ENCODE results near the gene HCN4. TPM values are rescaled to one million over a fixed set of nuclear protein-coding genes. Genes with fewer than 3 reads are reported as not detected.
A peak's percentile ranks its signal among the peaks of the same experiment; 100 is the strongest.

The HCN4 gene
- total and polyA plus RNA-seq, 2 experiments from 2014 or later: 2.4 to 10.6 TPM

- peaks cover 69% of the 10 kb centered on the region for H3K4me1 Mint-ChIP-seq
- H3K4me2 ChIP-seq: peak overlapping the region; percentile 90
- H3K9me2 ChIP-seq (ENCODE audit: insufficient read depth): peaks cover 7% of the 10 kb centered on the region; the same call in 1 of the 2 replicates
- no peak overlapping the region for H3K27ac ChIP-seq (ENCODE audit: low read depth)
- H3K9me3 Mint-ChIP-seq: no peaks in the 10 kb centered on the region
- DNase-seq (ENCODE audit: low spot score) (peak; percentile 65), ATAC-seq (peak; percentile 27)
- peaks cover 43% of the 10 kb centered on the region for H3K27me3 Mint-ChIP-seq (ENCODE audit: insufficient read depth, low read depth, poor library complexity)
- H3K36me3 Mint-ChIP-seq (ENCODE audit: low read depth): no peaks in the 10 kb centered on the region
- H2AFZ ChIP-seq: no peak overlapping the region
- peaks cover 46% of the 10 kb centered on the region for H3K27me3 ChIP-seq (ENCODE audit: insufficient read depth)
- peaks cover 3% of the 10 kb centered on the region; the same call in 1 of the 2 replicates for H3K36me3 ChIP-seq (ENCODE audit: insufficient read depth)
- H3K4me3 ChIP-seq: peak overlapping the region; percentile 76
- no peak overlapping the region for H3K27ac Mint-ChIP-seq
- H4K20me1 ChIP-seq (replicated peaks; ENCODE audit: insufficient read depth): peaks cover 22% of the 10 kb centered on the region
- peak; percentile 39 for TF ChIP-seq EZH2 (IDR thresholded peaks at IDR 0.05; ENCODE audit: low read depth, unreplicated experiment)
- TF ChIP-seq CREB1 (CRISPR knock-in tag; IDR thresholded peaks at IDR 0.05; ENCODE audit: low read depth): no peak
- peak overlapping the region; percentile 88 for H3K4me3 Mint-ChIP-seq
- H3K79me2 ChIP-seq (replicated peaks; ENCODE audit: insufficient read depth): peaks cover 30% of the 10 kb centered on the region
- peaks cover 35% of the 10 kb centered on the region for H3K4me1 ChIP-seq (ENCODE audit: insufficient read depth)
- H3F3A ChIP-seq (replicated peaks; ENCODE audit: low read depth): no peaks in the 10 kb centered on the region
Observed at GRCh38 chr15:73366766-73367623, 1.8 kb downstream of the HCN4 start.

DNA sequence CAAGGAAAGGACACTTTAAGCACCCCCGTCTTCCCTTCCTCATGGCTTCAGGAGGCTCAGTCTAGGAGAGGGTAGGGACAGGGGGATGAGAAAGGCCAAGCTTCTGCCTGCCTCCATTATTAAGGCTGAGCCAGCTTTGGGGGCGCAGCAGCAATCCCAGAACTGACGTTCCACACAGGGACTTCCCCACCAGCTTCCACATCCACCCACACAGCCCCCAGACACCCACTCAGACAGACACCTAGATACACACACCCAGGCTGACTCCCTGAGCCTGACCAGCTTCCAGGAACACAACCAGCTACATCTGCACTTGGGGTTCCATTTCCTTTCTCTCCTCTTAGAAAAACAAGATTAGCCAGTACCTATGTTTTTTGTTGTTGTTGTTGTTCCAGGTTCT, 4.7 kb downstream of the HCN4 start:
- Histone ChIP-seq H3F3A (replicated peaks; ENCODE audit: low read depth) (no peaks in the 10 kb centered on the region), H3K27ac (ENCODE audit: low read depth) (no peak overlapping the region), H2AFZ (no peak overlapping the region), H3K4me2 (no peak overlapping the region), H3K9me2 (ENCODE audit: insufficient read depth) (no peaks in the 10 kb centered on the region), H3K27me3 (ENCODE audit: insufficient read depth) (peaks cover 17% of the 10 kb centered on the region), H3K79me2 (replicated peaks; ENCODE audit: insufficient read depth) (peaks cover 60% of the 10 kb centered on the region), H3K36me3 (ENCODE audit: insufficient read depth) (no peaks in the 10 kb centered on the region), H3K4me3 (no peak overlapping the region), H3K4me1 (ENCODE audit: insufficient read depth) (peaks cover 28% of the 10 kb centered on the region), H4K20me1 (replicated peaks; ENCODE audit: insufficient read depth) (peaks cover 22% of the 10 kb centered on the region)
- Mint-ChIP-seq H3K36me3 (ENCODE audit: low read depth) (no peaks in the 10 kb centered on the region), H3K27me3 (ENCODE audit: insufficient read depth, low read depth, poor library complexity) (peaks cover 21% of the 10 kb centered on the region), H3K27ac (peak overlapping the region; percentile 5; the same call in 1 of the 2 replicates), H3K4me1 (peaks cover 60% of the 10 kb centered on the region), H3K4me3 (no peak overlapping the region; the same call in 2 of the 3 replicates), H3K9me3 (no peaks in the 10 kb centered on the region)
- TF ChIP-seq EZH2phosphoT487 (IDR thresholded peaks at IDR 0.05; ENCODE audit: unreplicated experiment): no peak
- TF ChIP-seq JUNB (IDR thresholded peaks at IDR 0.05; ENCODE audit: unreplicated experiment): no peak
- TF ChIP-seq NANOG (IDR thresholded peaks at IDR 0.05; ENCODE audit: borderline replicate concordance): no peak
- TF ChIP-seq CREB1 (CRISPR knock-in tag; IDR thresholded peaks at IDR 0.05; ENCODE audit: low read depth): no peak
- no peak for TF ChIP-seq ZNF331 (CRISPR knock-in tag; IDR thresholded peaks at IDR 0.05; ENCODE audit: low read depth)
- TF ChIP-seq POLR2AphosphoS5 (IDR thresholded peaks at IDR 0.05; ENCODE audit: low read depth): no peak
- TF ChIP-seq CTCF (conservative IDR thresholded peaks at IDR 0.05; ENCODE audit: low read depth in 2 of 2): no peak
- no peak for TF ChIP-seq ETS1 (IDR thresholded peaks at IDR 0.05)
- TF ChIP-seq, protein P1, sequence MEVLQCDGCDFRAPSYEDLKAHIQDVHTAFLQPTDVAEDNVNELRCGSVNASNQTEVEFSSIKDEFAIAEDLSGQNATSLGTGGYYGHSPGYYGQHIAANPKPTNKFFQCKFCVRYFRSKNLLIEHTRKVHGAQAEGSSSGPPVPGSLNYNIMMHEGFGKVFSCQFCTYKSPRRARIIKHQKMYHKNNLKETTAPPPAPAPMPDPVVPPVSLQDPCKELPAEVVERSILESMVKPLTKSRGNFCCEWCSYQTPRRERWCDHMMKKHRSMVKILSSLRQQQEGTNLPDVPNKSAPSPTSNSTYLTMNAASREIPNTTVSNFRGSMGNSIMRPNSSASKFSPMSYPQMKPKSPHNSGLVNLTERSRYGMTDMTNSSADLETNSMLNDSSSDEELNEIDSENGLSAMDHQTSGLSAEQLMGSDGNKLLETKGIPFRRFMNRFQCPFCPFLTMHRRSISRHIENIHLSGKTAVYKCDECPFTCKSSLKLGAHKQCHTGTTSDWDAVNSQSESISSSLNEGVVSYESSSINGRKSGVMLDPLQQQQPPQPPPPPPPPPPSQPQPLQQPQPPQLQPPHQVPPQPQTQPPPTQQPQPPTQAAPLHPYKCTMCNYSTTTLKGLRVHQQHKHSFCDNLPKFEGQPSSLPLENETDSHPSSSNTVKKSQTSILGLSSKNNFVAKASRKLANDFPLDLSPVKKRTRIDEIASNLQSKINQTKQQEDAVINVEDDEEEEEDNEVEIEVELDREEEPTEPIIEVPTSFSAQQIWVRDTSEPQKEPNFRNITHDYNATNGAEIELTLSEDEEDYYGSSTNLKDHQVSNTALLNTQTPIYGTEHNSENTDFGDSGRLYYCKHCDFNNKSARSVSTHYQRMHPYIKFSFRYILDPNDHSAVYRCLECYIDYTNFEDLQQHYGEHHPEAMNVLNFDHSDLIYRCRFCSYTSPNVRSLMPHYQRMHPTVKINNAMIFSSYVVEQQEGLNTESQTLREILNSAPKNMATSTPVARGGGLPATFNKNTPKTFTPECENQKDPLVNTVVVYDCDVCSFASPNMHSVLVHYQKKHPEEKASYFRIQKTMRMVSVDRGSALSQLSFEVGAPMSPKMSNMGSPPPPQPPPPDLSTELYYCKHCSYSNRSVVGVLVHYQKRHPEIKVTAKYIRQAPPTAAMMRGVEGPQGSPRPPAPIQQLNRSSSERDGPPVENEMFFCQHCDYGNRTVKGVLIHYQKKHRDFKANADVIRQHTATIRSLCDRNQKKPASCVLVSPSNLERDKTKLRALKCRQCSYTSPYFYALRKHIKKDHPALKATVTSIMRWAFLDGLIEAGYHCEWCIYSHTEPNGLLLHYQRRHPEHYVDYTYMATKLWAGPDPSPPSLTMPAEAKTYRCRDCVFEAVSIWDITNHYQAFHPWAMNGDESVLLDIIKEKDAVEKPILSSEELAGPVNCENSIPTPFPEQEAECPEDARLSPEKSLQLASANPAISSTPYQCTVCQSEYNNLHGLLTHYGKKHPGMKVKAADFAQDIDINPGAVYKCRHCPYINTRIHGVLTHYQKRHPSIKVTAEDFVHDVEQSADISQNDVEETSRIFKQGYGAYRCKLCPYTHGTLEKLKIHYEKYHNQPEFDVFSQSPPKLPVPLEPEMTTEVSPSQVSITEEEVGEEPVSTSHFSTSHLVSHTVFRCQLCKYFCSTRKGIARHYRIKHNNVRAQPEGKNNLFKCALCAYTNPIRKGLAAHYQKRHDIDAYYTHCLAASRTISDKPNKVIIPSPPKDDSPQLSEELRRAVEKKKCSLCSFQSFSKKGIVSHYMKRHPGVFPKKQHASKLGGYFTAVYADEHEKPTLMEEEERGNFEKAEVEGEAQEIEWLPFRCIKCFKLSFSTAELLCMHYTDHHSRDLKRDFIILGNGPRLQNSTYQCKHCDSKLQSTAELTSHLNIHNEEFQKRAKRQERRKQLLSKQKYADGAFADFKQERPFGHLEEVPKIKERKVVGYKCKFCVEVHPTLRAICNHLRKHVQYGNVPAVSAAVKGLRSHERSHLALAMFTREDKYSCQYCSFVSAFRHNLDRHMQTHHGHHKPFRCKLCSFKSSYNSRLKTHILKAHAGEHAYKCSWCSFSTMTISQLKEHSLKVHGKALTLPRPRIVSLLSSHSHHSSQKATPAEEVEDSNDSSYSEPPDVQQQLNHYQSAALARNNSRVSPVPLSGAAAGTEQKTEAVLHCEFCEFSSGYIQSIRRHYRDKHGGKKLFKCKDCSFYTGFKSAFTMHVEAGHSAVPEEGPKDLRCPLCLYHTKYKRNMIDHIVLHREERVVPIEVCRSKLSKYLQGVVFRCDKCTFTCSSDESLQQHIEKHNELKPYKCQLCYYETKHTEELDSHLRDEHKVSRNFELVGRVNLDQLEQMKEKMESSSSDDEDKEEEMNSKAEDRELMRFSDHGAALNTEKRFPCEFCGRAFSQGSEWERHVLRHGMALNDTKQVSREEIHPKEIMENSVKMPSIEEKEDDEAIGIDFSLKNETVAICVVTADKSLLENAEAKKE (CRISPR knock-in tag; IDR thresholded peaks at IDR 0.05): no peak
- no peak for TF ChIP-seq STAT1 (IDR thresholded peaks at IDR 0.05; ENCODE audit: unreplicated experiment)
- TF ChIP-seq ZNF114 (CRISPR knock-in tag; IDR thresholded peaks at IDR 0.05): no peak
- DNase-seq (ENCODE audit: low spot score) (no peak), ATAC-seq (no peak)

Measured in GM23338 (cell line).